T-helper 1 cell treated with Interleukin-12 subunit alpha and Interleukin-12 subunit beta and Interleukin-4 antibody, amounts not matched to agents 30 ng/mL and 1 ng/mL, for 36 hours (primary cell): Measurements from ENCODE around the gene TFIP11. TPM values are rescaled to one million over a fixed set of nuclear protein-coding genes. Genes with fewer than 3 reads are reported as not detected.

Source experiments
- intact Hi-C: fragments of 100-400 bp; cut with micrococcal nuclease; formaldehyde crosslinking; loops from one replicate; pipeline ENCODE4 v1.15.1; 2024
- total RNA-seq: library from RNA; stranded (reverse); gene quantifications from 2 replicates; pipeline ENCODE4 v1.2.3, GENCODE V29; 2022

The TFIP11 gene
- total RNA-seq, 1 donor from 2014 or later: 64.1 TPM

DNA sequence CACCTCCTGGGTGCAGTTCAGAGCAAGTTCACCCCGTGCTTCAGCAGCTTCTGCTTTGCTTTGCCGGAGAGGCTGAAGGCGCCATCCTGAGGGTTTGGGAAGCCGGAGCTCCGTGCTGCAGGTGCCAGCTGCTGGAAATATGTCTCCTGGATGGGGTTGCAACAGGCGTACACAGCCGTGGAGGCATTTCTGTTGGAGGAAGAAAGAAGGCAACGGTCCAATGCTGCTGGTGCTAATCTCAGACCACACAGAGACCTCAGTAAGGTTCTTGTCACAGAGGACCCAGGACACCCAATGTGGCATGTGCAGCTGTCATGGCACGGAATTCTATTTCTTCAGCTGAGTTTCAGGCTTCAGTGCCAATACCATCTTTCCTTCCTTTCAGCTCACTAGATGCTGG is 59.1 kb downstream of the TFIP11 start:
- intact Hi-C loops: no loop called here

DNA sequence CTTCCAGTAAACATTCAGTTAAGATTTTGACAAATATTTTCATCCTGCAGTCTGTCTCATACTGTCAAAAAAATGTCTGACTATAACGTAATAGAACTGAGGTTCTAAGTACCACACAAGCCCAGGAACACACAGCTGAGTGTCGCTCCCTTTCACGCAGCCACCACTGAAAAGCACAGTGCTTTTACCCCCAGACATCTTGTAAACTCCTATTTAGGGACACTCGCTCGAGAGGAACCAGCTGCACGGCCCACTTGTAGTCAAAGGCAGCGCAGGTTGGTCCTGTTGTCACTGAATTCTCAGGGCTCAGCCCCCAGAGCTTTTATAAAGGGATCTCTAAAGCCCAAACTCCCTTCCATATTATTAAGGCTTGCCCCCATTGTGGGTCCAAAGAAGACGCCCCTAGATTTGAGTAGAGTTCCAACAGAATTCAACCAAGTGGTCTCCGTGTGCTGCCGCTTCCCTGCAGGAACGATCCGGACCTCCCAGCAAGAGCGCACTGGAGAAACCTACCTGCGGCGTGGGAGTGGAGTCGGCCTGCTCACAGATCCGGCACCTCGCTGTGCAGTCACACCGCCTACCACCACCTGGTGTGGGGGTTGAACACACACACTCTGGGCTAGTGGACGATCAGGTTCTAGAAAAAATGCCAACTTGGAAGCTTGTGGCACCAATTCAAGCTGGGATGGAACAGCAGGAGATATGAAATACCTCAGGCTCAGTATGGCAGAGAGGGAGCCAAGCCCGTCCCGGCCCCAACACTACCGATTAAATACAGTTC is 59.8 kb downstream of the TFIP11 start:
- intact Hi-C loops: no loop called here

DNA sequence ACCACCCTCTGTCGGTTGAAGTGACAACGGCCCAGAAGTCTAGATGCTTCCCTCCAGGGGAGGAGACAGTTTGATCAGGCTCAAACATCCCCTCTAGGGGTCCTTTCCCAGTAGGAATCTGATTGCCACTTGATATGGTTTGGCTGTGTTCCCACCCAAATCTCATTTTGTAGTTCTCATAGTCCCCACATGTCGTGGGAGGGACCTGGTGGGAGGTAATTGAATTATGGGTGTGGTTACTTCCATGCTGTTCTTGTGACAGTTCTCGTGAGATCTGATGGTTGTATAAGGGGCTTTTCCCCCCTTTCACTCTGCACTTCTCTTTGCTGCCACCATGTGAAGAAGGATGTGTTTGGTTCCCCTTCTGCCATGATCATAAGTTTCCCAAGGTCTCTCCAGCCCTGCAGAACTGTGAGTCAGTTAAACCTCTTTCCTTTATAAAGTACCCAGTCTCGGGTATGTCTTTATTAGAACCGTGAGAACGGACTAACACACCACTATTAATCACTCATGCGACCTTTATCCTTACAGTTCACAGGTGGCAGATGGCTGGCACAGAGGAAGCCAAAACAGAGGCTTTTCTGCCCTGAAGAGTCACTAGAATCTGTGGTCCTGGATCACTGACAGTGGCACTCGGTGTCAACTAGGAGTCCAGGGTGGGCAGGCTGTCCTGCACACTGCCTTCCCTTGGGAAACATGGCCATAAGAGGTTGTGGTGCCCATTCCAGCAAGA is 61.7 kb downstream of the TFIP11 start:
- intact Hi-C loops: no loop called here

DNA sequence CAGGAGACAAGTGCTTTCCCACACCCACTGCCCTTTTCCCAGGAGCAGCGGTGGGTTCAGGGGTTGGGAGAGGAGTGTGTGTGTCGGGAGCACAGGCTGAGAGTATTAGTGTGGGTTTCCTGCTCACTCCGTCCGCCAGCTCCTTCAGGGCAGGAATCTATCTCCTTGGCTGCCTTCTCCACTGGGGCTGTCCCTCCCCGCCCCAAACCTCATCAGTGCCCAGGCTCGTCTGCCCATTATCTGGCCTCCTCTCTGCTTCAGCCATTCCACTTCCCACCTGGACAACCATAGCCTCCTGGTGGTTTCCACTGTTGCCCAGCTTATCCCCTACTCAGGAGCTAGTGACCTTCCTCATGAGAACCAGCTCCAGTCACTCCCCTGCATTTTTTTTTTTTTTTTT is 63.3 kb downstream of the TFIP11 start:
- intact Hi-C loops: no loop called here

DNA sequence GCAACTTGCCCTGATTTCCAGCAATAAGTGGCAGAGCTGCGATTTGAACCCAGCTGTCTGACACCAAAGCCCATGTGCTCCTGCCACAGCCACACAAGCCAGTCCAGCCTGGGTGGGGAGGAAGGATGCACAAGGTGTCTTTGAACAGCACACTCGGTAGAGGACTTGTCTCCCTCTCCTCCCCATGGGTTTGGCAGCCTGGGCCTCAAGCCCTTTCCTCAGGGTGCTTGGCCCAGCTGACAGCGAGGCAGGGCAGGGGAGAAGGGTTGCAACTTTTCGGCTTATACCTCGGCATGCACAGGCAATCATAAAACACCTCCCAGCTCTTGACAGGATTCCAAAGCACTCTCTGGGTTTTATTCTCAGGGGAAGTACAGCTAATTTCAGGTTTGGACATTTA is 63.9 kb downstream of the TFIP11 start:
- intact Hi-C loops: no loop called here

DNA sequence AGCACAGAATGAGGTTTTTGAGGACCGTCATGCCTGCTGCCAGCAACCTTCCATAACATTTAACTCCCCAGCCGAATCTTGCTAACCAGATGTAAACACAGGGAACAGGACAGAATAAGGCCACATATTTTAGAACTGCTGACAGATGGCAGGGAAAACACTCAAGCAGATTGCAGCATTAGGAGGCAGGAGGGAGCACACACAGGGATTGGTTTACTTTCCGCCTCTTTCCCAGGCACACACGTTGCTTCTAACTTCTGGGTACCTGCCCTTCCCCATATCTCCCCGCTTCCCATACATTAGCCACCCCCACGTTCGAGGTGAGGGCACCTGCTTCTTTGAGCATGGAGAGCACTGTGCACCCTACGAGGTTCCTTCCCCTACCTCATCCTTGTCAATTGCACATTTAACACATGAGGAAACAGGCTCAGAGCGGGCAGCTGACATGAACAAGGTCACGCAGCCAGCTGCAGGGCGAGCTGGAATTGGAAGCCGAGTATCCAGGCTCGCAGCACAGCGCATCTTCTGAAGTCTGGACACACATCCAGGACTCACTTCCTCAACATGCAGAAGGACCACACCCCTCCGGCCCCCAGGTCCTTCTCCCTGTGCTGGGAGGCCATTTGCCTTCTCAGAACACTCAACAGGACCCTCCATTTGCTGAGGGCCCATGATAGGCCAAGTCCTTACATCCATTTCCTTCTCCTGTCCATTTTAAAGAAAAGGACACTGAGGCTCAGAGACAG is 64.5 kb downstream of the TFIP11 start:
- intact Hi-C loops: no loop called here

DNA sequence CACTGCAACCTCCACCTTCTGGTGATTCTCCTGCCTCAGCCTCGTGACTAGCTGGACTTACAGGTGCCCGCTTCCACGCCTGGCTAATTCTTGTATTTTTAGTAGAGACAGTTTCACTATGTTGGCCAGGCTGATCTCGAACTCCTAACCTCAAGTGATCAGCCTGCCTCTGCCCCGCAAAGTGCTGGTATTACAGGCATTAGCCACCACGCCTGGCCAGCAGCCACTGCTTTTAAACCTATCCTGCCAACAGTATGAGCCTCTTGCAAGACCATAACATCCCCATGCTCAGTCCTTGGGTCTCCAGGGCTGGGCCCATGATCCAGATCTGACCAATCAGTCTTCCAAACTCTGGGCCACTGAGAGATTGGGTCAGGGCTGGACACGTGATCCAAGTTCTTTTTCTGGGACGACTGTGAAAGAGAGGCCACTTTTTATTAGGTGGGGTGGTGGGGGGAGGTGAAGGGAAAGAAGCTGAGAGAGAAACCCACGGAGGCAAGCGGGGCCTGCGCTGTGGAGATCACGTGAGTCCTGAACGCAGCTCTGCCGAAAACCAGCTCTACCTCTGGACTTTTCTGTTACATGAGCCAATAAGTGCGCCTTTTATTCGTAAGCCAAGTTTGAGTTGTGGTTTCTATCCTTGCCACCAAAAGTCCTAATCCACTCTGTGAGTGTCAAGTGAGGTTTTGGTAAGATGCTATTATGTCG is 65.3 kb downstream of the TFIP11 start:
- intact Hi-C loops: no loop called here

DNA sequence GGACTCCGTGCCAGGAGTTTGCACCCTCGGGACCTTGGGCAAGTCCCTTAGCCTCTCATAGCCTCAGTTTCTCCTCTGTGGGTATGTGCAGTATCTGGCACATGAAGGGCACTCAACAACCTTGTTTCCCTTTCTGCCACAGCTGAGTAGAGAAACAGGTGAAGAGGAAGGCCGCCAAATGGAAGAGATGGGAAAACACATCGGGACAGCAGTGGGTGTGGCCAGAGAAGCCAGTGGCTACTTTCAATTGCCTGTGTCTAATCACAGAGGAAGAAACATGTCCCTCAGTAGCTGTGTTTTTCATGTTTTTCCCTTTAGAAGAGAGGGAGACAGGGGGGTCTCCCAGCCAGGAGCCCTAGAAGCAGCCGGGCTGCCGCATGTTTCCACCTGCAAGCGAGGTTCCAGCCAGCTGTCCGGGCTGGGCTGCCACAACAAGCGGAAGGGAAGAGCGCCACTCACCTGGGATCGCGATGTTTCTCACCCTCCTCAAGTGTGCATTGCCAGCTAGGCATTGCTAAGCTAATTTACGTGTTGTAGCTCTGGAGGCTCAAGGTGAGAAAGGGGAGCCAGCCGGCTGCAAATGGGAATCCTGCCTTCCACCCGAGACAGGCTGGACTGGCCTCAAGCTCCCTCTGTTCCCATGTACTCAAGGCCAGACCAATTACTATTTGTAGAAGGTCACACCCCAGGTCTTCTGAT is 66.5 kb downstream of the TFIP11 start:
- intact Hi-C loops: no loop called here

DNA sequence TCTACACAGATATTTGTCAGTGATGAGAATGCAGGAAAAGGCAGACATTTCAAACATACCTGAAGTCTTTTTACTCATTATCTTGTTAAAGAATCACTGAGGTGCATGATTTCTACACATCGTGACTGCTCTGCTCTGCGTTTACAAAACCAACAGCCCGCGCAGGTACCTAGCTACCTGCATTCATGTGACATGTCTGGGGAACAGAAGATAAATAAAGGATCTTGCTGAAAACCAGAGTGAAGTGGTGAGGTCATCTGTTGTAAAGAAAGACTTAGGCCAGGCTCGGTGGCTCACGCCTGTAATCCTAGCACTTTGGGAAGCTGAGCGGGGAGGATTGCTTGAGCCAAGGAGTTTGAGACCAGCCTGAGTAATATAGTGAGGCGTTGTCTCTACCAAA is 67.5 kb downstream of the TFIP11 start:
- intact Hi-C loops: no loop called here

DNA sequence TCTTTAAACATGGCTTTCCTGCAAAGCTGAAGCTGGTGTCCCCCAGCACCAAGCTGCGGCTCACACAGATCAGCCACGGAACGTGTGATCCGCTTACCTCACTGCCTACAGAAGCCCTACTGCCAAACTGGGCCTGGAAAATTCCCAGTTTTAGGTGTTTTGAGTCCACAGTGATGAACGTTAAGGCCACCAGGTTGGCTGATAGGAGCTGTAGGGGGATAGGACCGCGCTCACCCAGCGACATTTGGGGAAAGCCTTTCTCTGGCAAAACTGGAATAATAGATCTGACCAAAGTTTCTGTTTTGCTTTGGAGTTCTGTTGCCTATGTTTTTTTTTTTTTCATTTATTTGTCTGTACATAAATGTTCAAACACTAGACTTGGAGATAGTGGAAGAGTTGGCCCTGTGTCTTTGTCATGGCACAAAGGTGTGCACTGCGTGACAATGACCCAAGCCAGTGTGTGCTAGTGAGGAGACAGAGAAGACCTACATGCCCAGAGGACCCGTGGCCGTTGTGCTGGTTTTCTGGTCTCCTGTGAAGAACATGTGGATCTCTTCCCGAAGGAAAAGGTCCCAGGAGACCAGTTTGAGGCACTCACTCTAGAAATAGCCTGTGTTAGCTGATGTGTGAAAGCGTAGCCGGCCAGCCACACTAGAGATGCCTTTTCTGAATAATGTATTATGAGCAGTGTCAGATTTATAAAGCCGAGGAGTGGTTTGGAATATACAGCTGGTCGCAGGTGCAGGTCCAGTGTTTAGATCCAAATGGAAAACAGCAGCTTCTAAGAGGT is 68.2 kb downstream of the TFIP11 start:
- intact Hi-C loops: no loop called here

DNA sequence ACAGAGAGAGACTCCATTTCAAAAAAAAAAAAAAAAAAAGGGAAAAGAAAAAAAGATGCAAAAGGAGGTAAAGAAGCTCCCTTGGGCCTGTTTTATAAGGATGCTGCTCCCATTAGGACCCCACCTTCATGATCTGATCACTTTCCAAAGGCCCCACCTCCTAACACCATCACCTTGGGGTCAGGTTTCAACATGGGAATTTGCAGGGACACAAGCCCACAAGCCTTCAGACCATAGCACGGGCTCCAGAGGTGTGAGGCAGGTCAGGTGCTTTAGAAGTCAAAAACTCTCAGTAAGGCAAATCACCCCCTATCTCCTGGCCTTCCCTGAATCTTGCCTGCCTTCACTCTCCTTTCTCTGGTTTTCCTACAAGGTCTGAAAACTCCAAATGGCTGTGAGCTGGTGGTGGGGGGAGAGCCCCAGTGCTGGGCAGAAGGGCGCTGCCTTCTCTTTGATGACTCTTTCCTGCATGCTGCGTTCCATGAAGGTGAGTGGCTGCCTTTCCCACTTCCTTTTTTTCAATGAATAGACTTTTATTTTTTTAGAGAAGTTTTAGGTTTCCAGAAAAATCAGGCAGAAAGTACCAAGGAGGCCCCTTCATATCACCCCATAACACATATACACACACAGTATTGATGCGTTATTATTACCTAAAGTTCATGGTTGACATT is 70.1 kb downstream of the TFIP11 start:
- intact Hi-C loops: no loop called here

Other genes starting within 250 kb of the TFIP11 start
- 17.4 and 18.5 TPM in 2 replicates for gene ASPHD2, start 83.2 kb downstream of the TFIP11 start, total RNA-seq
- gene HPS4, start 28.7 kb downstream of the TFIP11 start, total RNA-seq: 37.1 and 38.1 TPM in 2 replicates
- 22.8 and 23.4 TPM in 2 replicates for gene SRRD, start 28.6 kb downstream of the TFIP11 start, total RNA-seq
- gene TPST2, start 77.7 kb upstream of the TFIP11 start, total RNA-seq: 74.8 and 82.1 TPM in 2 replicates
- not detected in 2 replicates for gene CRYBB1, start 105.6 kb upstream of the TFIP11 start, total RNA-seq
- gene CRYBA4, start 109.5 kb upstream of the TFIP11 start, total RNA-seq: 0.27 TPM in 1 of 2 replicates, not detected in the other
- gene MIAT, start 145.1 kb upstream of the TFIP11 start, total RNA-seq: 249 and 268 TPM in 2 replicates